Sigmoid colon (tissue), 3 donors: ENCODE data around the gene JPH2.

ENCODE experiments used
- CTCF ChIP-seq, 4 experiments: fragments of 450-650 bp in 3 of 4; fragments of 200-600 bp in 1 of 4; IDR thresholded peaks; one replicate each; pipeline ENCODE4 v1.5.1; 2016 to 2019; ENCODE audit warnings: antibody characterized with exemption in 4 of 4, mild to moderate bottlenecking in 3 of 4, moderate library complexity in 2 of 4
- POLR2A ChIP-seq, 2 donors: fragments of 450-650 bp; IDR thresholded peaks; one replicate each; pipeline ENCODE4 v1.6.1; 2016; ENCODE audit warnings: antibody characterized with exemption in 2 of 2, mild to moderate bottlenecking in 2 of 2, moderate library complexity in 2 of 2

GRCh38 chr20:44129911-44130718 lies 56.9 kb downstream of the JPH2 start:
- TF ChIP-seq POLR2A (IDR thresholded peaks at IDR 0.05) (no peak), CTCF (IDR thresholded peaks at IDR 0.05) (no peak)
